K562 (cell line): Measurements from ENCODE around the gene ZFAND2A. TPM values are rescaled to one million over a fixed set of nuclear protein-coding genes. Genes with fewer than 3 reads are reported as not detected.

ENCODE experiments used
- BRD9 ChIP-seq: fragments of 450-650 bp; IDR thresholded peaks from 2 replicates; pipeline ENCODE4 v1.6.1; 2018; ENCODE audit warnings: low read depth; ENCODE audit not compliant: partially characterized antibody
- CHAMP1 ChIP-seq: fragments of 450-650 bp; IDR thresholded peaks from 2 replicates; pipeline ENCODE4 v1.6.1; 2016; ENCODE audit warnings: mild to moderate bottlenecking
- CHCHD3 ChIP-seq: fragments of 250-450 bp; sonication (Bioruptor Pico); IDR thresholded peaks from 2 replicates; pipeline ENCODE4 v2.1.2; 2022; ENCODE audit warnings: mild to moderate bottlenecking
- CTBP1 ChIP-seq: fragments of 450-650 bp; IDR thresholded peaks from 2 replicates; pipeline ENCODE4 v1.6.1; 2016; ENCODE audit warnings: borderline replicate concordance
- FOS ChIP-seq: IDR thresholded peaks from 3 replicates; pipeline ENCODE4 v1.6.1; 2011; ENCODE audit not compliant: insufficient read length; ENCODE audit errors: extremely low read depth
- GATAD2B ChIP-seq: fragments of 450-650 bp; IDR thresholded peaks from 2 replicates; pipeline ENCODE4 v1.6.1; 2017; ENCODE audit warnings: mild to moderate bottlenecking, borderline replicate concordance
- HNRNPL ChIP-seq: fragments of 200-400 bp; formaldehyde crosslinking; IDR thresholded peaks from 2 replicates; pipeline ENCODE4 v1.6.1; 2017; ENCODE audit warnings: low read depth, mild to moderate bottlenecking, low read length
- NFXL1 ChIP-seq: fragments of 450-650 bp; formaldehyde crosslinking; IDR thresholded peaks from 2 replicates; pipeline ENCODE4 v1.4.0; 2021; ENCODE audit warnings: mild to moderate bottlenecking
- PHF20 ChIP-seq: fragments of 450-650 bp; IDR thresholded peaks from 2 replicates; pipeline ENCODE4 v1.6.1; 2018; ENCODE audit not compliant: partially characterized antibody
- PHF21A ChIP-seq: fragments of 450-650 bp; IDR thresholded peaks from 2 replicates; pipeline ENCODE4 v1.6.1; 2017; ENCODE audit warnings: low read depth, borderline replicate concordance
- POLR2G ChIP-seq: fragments of 200-400 bp; formaldehyde crosslinking; IDR thresholded peaks from 2 replicates; pipeline ENCODE4 v1.6.1; 2017; ENCODE audit warnings: low read depth, mild to moderate bottlenecking, antibody characterized with exemption, low read length, moderate library complexity
- PURB ChIP-seq: sonication (generic); formaldehyde crosslinking; IDR thresholded peaks from 2 replicates; pipeline ENCODE4 v1.9.0; 2021; ENCODE audit warnings: low read depth, mild to moderate bottlenecking, missing genetic modification reagents
- SAFB ChIP-seq: fragments of 200-400 bp; formaldehyde crosslinking; IDR thresholded peaks from 2 replicates; pipeline ENCODE4 v1.6.1; 2017; ENCODE audit warnings: low read depth, low read length, borderline replicate concordance
- SMAD4 ChIP-seq: fragments of 250-450 bp; sonication (Bioruptor Pico); conservative IDR thresholded peaks from 2 replicates; pipeline ENCODE4 v1.8.0; 2021; ENCODE audit warnings: inconsistent platforms, mild to moderate bottlenecking, moderate library complexity
- SOX6 ChIP-seq: fragments of 450-650 bp; IDR thresholded peaks from 2 replicates; pipeline ENCODE4 v1.6.1; 2014; ENCODE audit warnings: mild to moderate bottlenecking
- SUPT5H ChIP-seq: fragments of 450-650 bp; IDR thresholded peaks from 2 replicates; pipeline ENCODE4 v1.6.1; 2016
- TARDBP ChIP-seq: fragments of 450-650 bp; IDR thresholded peaks from 2 replicates; pipeline ENCODE4 v1.6.1; 2016
- TEAD2 ChIP-seq: fragments of 450-650 bp; IDR thresholded peaks from 2 replicates; pipeline ENCODE4 v1.6.1; 2016; ENCODE audit warnings: missing genetic modification characterization, control low read depth, missing compliant biosample characterization
- TFE3 ChIP-seq: fragments of 450-650 bp; formaldehyde crosslinking; IDR thresholded peaks from 2 replicates; pipeline ENCODE4 v1.4.0; 2020; ENCODE audit warnings: mild to moderate bottlenecking, mixed read lengths
- ZBTB17 ChIP-seq: fragments of 450-650 bp; formaldehyde crosslinking; IDR thresholded peaks from 2 replicates; pipeline ENCODE4 v1.4.0; 2020; ENCODE audit warnings: mild to moderate bottlenecking
- ZFP30 ChIP-seq: fragments of 250-450 bp; sonication (Bioruptor Pico); IDR thresholded peaks from 2 replicates; pipeline ENCODE4 v1.8.0; 2022; ENCODE audit warnings: moderate library complexity, mild to moderate bottlenecking, inconsistent platforms, borderline replicate concordance
- ZKSCAN1 ChIP-seq: fragments of 150-350 bp; IDR thresholded peaks from 2 replicates; pipeline ENCODE4 v1.6.1; 2016; ENCODE audit warnings: low read depth, low read length
- ZNF174 ChIP-seq: fragments of 250-450 bp; sonication (Bioruptor Pico); IDR thresholded peaks from 2 replicates; pipeline ENCODE4 v1.4.0; 2020; ENCODE audit warnings: mild to moderate bottlenecking
- ZNF311 ChIP-seq: fragments of 250-450 bp; sonication (Bioruptor Pico); IDR thresholded peaks from 2 replicates; pipeline ENCODE4 v1.4.0; 2020; ENCODE audit warnings: mild to moderate bottlenecking, moderate library complexity
- ZNF395 ChIP-seq: fragments of 200-800 bp; sonication (Bioruptor generic); IDR thresholded peaks from 2 replicates; pipeline ENCODE4 v1.6.1; 2017; ENCODE audit warnings: missing genetic modification characterization, missing compliant biosample characterization
- ZNF507 ChIP-seq: conservative IDR thresholded peaks from 2 replicates; pipeline ENCODE4 v1.6.1; 2017; ENCODE audit warnings: missing genetic modification characterization, missing compliant biosample characterization
- polyA plus RNA-seq, 8 experiments: library from polyadenylated mRNA; depleted of rRNA in 4 of 8; stranded (reverse) in 5 of 8; unstranded in 3 of 8; fragments of >200 nt; fragmentation: Nextera tagmentation in 2 of 8; fragmentation: Illumina TruSeq in 1 of 8; extraction: Ambion mirVana in 2 of 8; extraction: Trizol in 1 of 8; gene quantifications; 2 replicates each; pipeline versions ENCODE4 v1.2.1 to v1.2.3, GENCODE V29; 2011 to 2014; ENCODE audit warnings: inconsistent platforms in 1 of 8, missing spikeins in 1 of 8
- total RNA-seq, 7 experiments: library from RNA; depleted of rRNA in 6 of 7; stranded (reverse); fragments of >200 nt in 6 of 7; fragmentation: Illumina TruSeq in 2 of 7; extraction: Trizol in 2 of 7; gene quantifications; 2 replicates each; pipeline versions ENCODE4 v1.2.1 to v1.2.3, GENCODE V29; 2011 to 2021; ENCODE audit warnings: low replicate concordance in 1 of 7

Gene ZFAND2A
- total and polyA plus RNA-seq, 9 of the 15 experiments (the other 6 are each of a cell fraction or from before 2014, with no cell fraction given): 16.8 to 56.8 (median 26.1) TPM

GRCh38 chr7:1159891-1160669 lies at the start of gene ZFAND2A (continued):
- TF ChIP-seq ZNF395 (CRISPR knock-in tag) (no peak), SOX6 (0 out of 2 replicates have a peak, but pooled peaks have one; percentile 38), CTBP1 (peak; percentile 78; the same call in 1 of the 2 replicates), CHAMP1 (no peak), ZNF507 (tag) (no peak), ZNF311 (no peak), ZKSCAN1 (peak; percentile 49; the same call in 1 of the 2 replicates), SMAD4 (CRISPR knock-in tag) (peak; percentile 37; the same call in 1 of the 2 replicates), TEAD2 (no peak), ZBTB17 (CRISPR knock-in tag) (peak; percentile 48), FOS (peak; percentile 64), SAFB (no peak), NFXL1 (CRISPR knock-in tag) (no peak), TARDBP (no peak), CHCHD3 (CRISPR knock-in tag) (0 out of 2 replicates have a peak, but pooled peaks have one; percentile 21), ZNF174 (CRISPR knock-in tag) (no peak), GATAD2B (0 out of 2 replicates have a peak, but pooled peaks have one; percentile 11), ZFP30 (CRISPR knock-in tag) (no peak), SUPT5H (peak; percentile 67), TFE3 (no peak), BRD9 (no peak), PHF20 (peak; percentile 99), POLR2G (peak; percentile 97), HNRNPL (no peak), PURB (no peak), PHF21A (no peak)
